Activated naive CD4-positive, alpha-beta T cell treated with anti-CD3 and anti-CD28 coated beads, Interleukin-2, amount 50 U/mL, for 24 hours (primary cell): ENCODE data around the gene CADM1.

ENCODE experiments used
- H3K27ac Mint-ChIP-seq: one replicate; pipeline ENCODE4 v1.8.0; 2021; ENCODE audit warnings: mild to moderate bottlenecking, mixed read lengths
- H3K27me3 Mint-ChIP-seq: one replicate; pipeline ENCODE4 v1.8.0; 2021; ENCODE audit warnings: mixed read lengths
- H3K36me3 Mint-ChIP-seq: one replicate; pipeline ENCODE4 v1.8.0; 2021; ENCODE audit warnings: mixed read lengths
- H3K4me1 Mint-ChIP-seq: one replicate; pipeline ENCODE4 v1.8.0; 2021; ENCODE audit warnings: mixed read lengths
- H3K4me3 Mint-ChIP-seq: one replicate; pipeline ENCODE4 v1.8.0; 2021; ENCODE audit warnings: mild to moderate bottlenecking, mixed read lengths
- H3K9me3 Mint-ChIP-seq: one replicate; pipeline ENCODE4 v1.8.0; 2021; ENCODE audit warnings: mixed read lengths

The CADM1 gene

DNA sequence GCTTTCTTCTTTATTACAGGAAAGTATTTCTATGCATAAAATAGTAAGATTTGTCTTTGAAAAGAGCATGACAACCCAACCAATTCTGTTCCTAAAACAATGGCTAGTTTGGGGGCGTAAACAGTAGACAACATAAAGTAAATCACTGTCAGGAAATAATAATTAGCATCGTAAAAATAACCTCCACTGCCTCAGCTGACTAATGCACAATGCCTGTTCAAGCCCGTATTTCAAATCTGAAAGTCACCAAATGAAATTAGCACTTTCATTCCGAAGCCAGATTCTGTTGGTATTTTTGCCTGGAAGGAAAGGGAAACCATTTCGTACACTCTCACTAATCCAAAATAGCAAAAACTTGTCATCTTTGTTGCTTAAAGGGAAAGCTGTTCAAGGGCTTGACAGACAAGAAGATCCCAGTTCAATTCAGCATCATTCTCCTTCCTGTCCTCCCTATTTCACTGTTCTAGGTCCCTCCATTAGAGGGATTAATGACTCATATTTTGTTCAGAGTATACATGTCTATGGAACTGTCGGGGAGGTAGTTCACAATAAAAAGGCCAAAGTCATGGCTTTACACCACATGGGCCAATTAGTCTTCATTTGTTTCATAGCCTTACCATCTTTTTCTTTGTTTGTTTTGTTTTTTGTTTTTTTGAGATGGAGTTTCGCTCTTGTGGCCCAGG, 154.7 kb downstream of the CADM1 start:
- peaks cover 6% of the 10 kb centered on the region for H3K27me3 Mint-ChIP-seq
- H3K27ac Mint-ChIP-seq: no peak overlapping the region
- H3K4me3 Mint-ChIP-seq: no peak overlapping the region
- no peaks in the 10 kb centered on the region for H3K4me1 Mint-ChIP-seq
- no peaks in the 10 kb centered on the region for H3K36me3 Mint-ChIP-seq
- H3K9me3 Mint-ChIP-seq: no peaks in the 10 kb centered on the region

- H3K27me3 Mint-ChIP-seq: peaks cover 7% of the 10 kb centered on the region
- H3K36me3 Mint-ChIP-seq: no peaks in the 10 kb centered on the region
- H3K9me3 Mint-ChIP-seq: no peaks in the 10 kb centered on the region
- H3K4me1 Mint-ChIP-seq: no peaks in the 10 kb centered on the region
- H3K4me3 Mint-ChIP-seq: no peak overlapping the region
- no peak overlapping the region for H3K27ac Mint-ChIP-seq
These were observed 155.8 kb downstream of the CADM1 start for GRCh38 chr11:115348416-115348815.

DNA sequence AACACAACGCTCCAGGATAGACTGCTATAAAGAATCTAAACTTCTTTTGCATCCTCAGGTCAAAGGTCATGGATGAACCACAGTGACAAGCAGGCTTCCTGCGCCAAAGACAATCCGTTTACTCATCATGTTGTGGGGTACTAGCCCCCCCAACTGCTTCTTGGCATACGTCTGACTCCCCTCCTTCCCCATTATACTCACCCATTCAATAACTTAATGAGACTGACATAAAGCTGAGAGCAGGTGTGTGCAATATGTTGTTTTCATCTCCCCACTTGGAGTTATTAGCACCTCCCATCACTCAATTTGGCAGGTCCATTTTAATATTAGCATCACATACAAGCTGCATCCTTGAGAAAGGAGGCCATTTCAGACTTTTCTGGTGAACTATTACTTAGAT, 157.1 kb downstream of the CADM1 start:
- H3K4me3 Mint-ChIP-seq: no peak overlapping the region
- H3K9me3 Mint-ChIP-seq: no peaks in the 10 kb centered on the region
- H3K4me1 Mint-ChIP-seq: no peaks in the 10 kb centered on the region
- no peak overlapping the region for H3K27ac Mint-ChIP-seq
- H3K27me3 Mint-ChIP-seq: peaks cover 8% of the 10 kb centered on the region
- no peaks in the 10 kb centered on the region for H3K36me3 Mint-ChIP-seq

DNA sequence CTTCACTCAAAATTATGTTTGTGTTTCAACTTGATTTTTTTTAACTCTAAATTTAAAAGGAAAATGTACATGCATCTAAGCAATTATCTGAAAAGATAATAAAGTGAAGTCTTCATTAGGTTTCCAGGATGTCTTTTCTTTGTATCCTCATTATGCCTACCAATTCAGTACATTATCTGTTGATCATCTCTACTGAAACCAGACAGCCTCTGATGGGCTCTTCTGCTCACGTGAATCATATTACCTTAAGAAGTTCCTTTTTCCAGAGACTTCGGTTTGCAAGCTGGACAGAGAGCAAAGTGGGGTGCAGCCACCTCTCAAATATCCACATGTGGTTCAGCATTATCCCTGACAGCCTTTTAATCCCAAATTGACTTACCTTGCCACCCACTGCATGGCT, 158.4 kb downstream of the CADM1 start:
- H3K9me3 Mint-ChIP-seq: no peaks in the 10 kb centered on the region
- H3K4me3 Mint-ChIP-seq: no peak overlapping the region
- H3K36me3 Mint-ChIP-seq: no peaks in the 10 kb centered on the region
- H3K27me3 Mint-ChIP-seq: peaks cover 11% of the 10 kb centered on the region
- no peaks in the 10 kb centered on the region for H3K4me1 Mint-ChIP-seq
- no peak overlapping the region for H3K27ac Mint-ChIP-seq

DNA sequence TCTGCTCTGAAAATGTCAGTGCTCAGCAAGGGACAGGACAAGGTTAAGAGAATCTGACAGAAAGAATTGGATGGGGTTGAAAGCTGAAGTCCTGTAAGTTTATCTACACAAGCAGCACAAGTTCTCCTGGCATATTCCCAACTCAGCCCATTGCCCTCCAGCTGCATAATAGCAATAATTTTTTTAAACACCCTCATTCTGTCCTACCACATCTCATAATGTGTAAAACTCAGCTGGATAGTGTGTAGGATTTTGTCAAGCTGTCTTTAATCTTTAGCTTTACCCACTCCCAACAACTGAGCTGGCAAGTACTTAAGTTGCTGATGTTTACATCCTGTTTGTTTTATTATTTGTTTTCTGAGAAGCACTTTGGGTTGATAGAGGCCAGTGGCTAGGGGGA, 158.9 kb downstream of the CADM1 start:
- Mint-ChIP-seq H3K4me3 (no peak overlapping the region), H3K27me3 (peaks cover 11% of the 10 kb centered on the region), H3K9me3 (no peaks in the 10 kb centered on the region)

GRCh38 chr11:115344846-115345245, 159.4 kb downstream of the CADM1 start:
- peaks cover 11% of the 10 kb centered on the region for H3K27me3 Mint-ChIP-seq
- H3K27ac Mint-ChIP-seq: no peak overlapping the region
- no peaks in the 10 kb centered on the region for H3K4me1 Mint-ChIP-seq
- H3K9me3 Mint-ChIP-seq: no peaks in the 10 kb centered on the region
- no peaks in the 10 kb centered on the region for H3K36me3 Mint-ChIP-seq
- H3K4me3 Mint-ChIP-seq: no peak overlapping the region

More for the DNA sequence above, 158.9 kb downstream of the CADM1 start:
- Mint-ChIP-seq H3K4me1 (no peaks in the 10 kb centered on the region), H3K27ac (no peak overlapping the region), H3K36me3 (no peaks in the 10 kb centered on the region)

- no peak overlapping the region for H3K27ac Mint-ChIP-seq
- H3K36me3 Mint-ChIP-seq: no peaks in the 10 kb centered on the region
- no peaks in the 10 kb centered on the region for H3K4me1 Mint-ChIP-seq
- peaks cover 13% of the 10 kb centered on the region for H3K27me3 Mint-ChIP-seq
- no peaks in the 10 kb centered on the region for H3K9me3 Mint-ChIP-seq
- no peak overlapping the region for H3K4me3 Mint-ChIP-seq
These were observed 162.1 kb downstream of the CADM1 start for GRCh38 chr11:115342142-115342541.

DNA sequence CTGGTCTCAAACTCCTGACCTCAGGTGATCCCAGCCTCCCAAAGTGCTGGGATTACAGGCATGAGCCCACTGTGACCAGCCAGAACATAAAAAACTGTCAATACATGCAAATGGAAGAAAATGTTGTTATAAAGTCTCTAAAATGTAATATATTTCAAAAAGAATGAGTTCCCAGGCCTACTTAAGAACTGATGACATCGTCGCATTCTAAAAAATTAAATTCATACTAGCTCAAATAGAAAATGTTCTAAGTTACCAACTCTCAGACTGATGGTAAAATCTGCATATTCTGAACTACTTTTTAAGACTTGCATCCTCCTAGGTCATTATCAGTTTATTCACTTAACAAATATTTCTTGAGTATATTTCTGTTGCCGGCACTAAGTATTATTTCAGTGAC, 163.3 kb downstream of the CADM1 start:
- Mint-ChIP-seq H3K9me3 (no peaks in the 10 kb centered on the region), H3K27me3 (peaks cover 13% of the 10 kb centered on the region), H3K4me3 (no peak overlapping the region), H3K4me1 (no peaks in the 10 kb centered on the region), H3K36me3 (no peaks in the 10 kb centered on the region), H3K27ac (no peak overlapping the region)

- Mint-ChIP-seq H3K27me3 (peaks cover 10% of the 10 kb centered on the region), H3K9me3 (no peaks in the 10 kb centered on the region), H3K4me1 (no peaks in the 10 kb centered on the region), H3K36me3 (no peaks in the 10 kb centered on the region), H3K4me3 (no peak overlapping the region), H3K27ac (no peak overlapping the region)
These were observed 165.7 kb downstream of the CADM1 start for GRCh38 chr11:115338476-115338875.

- Mint-ChIP-seq H3K27ac (no peak overlapping the region), H3K9me3 (no peaks in the 10 kb centered on the region), H3K27me3 (peaks cover 3% of the 10 kb centered on the region), H3K4me1 (no peaks in the 10 kb centered on the region), H3K36me3 (no peaks in the 10 kb centered on the region), H3K4me3 (no peak overlapping the region)
These were observed 169.1 kb downstream of the CADM1 start for GRCh38 chr11:115334932-115335788.

DNA sequence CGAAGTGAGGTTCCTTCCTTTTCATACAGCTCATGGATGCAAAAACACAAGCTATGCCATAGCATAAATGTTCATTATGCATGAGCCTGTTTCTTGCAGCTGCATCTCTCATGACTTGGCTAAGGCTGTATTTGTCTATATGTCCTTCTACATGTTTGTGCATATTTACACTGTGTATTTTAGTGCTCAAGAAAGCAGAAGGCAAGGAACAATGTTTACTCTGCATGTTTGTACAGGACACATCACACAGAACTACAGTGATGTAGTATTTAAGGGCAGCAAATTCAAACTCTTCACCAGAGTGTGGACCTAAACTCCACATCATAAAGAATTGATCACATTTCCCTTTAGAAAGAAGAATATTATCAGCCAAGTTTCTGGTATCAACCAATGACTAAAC, 170.3 kb downstream of the CADM1 start:
- Mint-ChIP-seq H3K9me3 (no peaks in the 10 kb centered on the region), H3K4me1 (no peaks in the 10 kb centered on the region), H3K4me3 (no peak overlapping the region), H3K27me3 (peaks cover 2% of the 10 kb centered on the region), H3K36me3 (no peaks in the 10 kb centered on the region), H3K27ac (no peak overlapping the region)

DNA sequence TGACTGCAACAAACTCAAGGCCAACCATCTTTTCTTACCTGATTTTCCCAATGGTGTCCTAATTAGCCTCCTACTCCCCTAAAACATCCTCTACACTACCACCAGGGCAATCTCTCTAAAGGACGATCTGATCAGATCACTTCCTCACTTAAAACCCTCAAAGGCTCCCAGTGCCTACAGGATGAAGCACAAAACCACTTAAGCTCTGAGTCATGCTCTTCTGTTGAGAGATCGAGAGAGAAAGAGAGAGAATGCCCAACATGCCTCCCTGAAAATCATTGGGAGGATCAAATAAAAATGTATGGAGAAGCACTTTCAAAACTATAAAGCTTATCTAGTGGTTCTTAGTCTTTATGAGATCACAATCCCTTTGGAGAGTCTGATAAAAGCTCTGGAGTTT, 171.1 kb downstream of the CADM1 start:
- H3K4me3 Mint-ChIP-seq: no peak overlapping the region
- no peak overlapping the region for H3K27ac Mint-ChIP-seq
- H3K36me3 Mint-ChIP-seq: no peaks in the 10 kb centered on the region
- no peaks in the 10 kb centered on the region for H3K4me1 Mint-ChIP-seq
- H3K9me3 Mint-ChIP-seq: no peaks in the 10 kb centered on the region
- peaks cover 2% of the 10 kb centered on the region for H3K27me3 Mint-ChIP-seq

DNA sequence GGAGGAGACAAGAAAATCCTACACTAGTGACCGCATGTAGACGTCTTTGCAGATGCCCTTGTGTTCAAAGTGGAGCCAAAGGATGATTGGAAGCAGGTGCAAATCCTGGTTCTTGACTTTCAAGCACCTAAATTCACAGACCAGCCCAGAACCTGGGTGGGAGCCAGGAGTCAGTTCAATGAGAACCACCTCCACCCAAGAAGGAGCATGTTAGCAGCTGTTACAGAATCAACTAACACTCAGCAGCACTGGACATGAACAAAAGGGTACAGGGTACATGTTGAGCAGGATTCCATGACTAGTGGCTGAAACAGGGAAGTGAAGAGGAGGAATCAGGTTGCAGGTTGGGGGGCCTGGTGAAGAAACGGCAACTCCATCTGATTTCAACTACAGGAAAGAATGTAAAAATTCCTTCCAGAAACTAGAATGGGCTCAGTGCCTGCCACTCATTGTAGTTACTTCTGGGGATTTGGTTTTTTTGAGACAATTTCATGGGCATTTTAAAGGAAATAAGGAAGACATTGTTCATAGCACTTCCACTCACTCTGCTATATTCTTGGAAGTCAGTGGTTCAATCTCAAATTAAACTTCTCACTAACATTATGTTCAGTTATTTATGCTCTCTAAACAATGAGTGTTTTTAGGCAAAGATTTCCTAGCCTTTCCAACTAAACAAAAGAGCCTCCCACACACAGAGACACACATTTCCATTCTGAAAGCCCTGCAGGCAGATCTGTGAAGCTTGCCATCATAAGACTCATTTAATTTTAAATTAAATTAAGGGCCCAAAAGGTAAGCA, 173.3 kb downstream of the CADM1 start:
- H3K4me1 Mint-ChIP-seq: no peaks in the 10 kb centered on the region
- no peaks in the 10 kb centered on the region for H3K9me3 Mint-ChIP-seq
- no peak overlapping the region for H3K4me3 Mint-ChIP-seq
- H3K27ac Mint-ChIP-seq: no peak overlapping the region
- H3K27me3 Mint-ChIP-seq: no peaks in the 10 kb centered on the region
- H3K36me3 Mint-ChIP-seq: no peaks in the 10 kb centered on the region

GRCh38 chr11:115326526-115326925, 177.7 kb downstream of the CADM1 start:
- Mint-ChIP-seq H3K27ac (no peak overlapping the region), H3K36me3 (no peaks in the 10 kb centered on the region), H3K4me1 (no peaks in the 10 kb centered on the region), H3K27me3 (peaks cover 6% of the 10 kb centered on the region), H3K9me3 (no peaks in the 10 kb centered on the region), H3K4me3 (no peak overlapping the region)

DNA sequence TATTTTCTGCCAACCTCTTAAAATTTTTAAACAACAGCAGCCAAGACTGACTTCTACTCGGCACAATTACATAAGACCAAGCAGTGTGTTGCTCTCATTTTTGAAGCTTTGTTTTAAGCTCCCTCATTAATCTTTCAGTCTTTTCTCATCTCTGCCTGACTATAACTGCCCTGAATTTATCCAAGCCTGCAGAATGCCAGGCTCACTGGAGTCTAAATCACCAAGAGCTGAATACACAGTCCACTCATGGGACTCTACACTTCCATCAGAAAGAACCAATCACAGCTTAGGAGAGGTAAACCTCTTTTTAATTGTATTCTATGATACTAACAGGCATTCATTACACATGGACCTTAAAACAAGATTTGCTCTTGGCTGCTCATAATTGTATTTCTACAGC, 178.7 kb downstream of the CADM1 start:
- Mint-ChIP-seq H3K27me3 (peaks cover 7% of the 10 kb centered on the region), H3K36me3 (no peaks in the 10 kb centered on the region), H3K4me1 (no peaks in the 10 kb centered on the region), H3K9me3 (no peaks in the 10 kb centered on the region), H3K27ac (no peak overlapping the region), H3K4me3 (no peak overlapping the region)
